SIG-M5 treated with dmso at 0.1 percent for 504 hours (cell line): Measurements from ENCODE around the gene DCANP1.
A peak's percentile ranks its signal among the peaks of the same experiment; 100 is the strongest.

Source experiments
- DNase-seq: peaks from one replicate; lab custom pipeline; 2025; ENCODE audit not compliant: unreplicated experiment; lab: John Stamatoyannopoulos, UW

DCANP1 gene

GRCh38 chr5:135426102-135427082 is 20.8 kb downstream of the DCANP1 start:
- DNase-seq, result peak; percentile 91

- peak; percentile 92 for DNase-seq
Measured at GRCh38 chr5:135425641-135426040, 21.5 kb downstream of the DCANP1 start.

GRCh38 chr5:135423846-135424168 is 23.3 kb downstream of the DCANP1 start:
- peak; percentile 83 for DNase-seq

- DNase-seq, result peak; percentile 88
Measured at GRCh38 chr5:135423146-135423845, 23.9 kb downstream of the DCANP1 start.

GRCh38 chr5:135422419-135422818 is 24.7 kb downstream of the DCANP1 start:
- DNase-seq, result no peak

- no peak for DNase-seq
Measured at GRCh38 chr5:135417083-135417482, 30.1 kb downstream of the DCANP1 start.

GRCh38 chr5:135405082-135405481 is 42.1 kb downstream of the DCANP1 start:
- no peak for DNase-seq

- DNase-seq, result no peak
Measured at GRCh38 chr5:135402031-135402430, 45.1 kb downstream of the DCANP1 start.

- no peak for DNase-seq
Measured at GRCh38 chr5:135400866-135401265, 46.3 kb downstream of the DCANP1 start.

- no peak for DNase-seq
Measured at GRCh38 chr5:135399794-135400542, 47.2 kb downstream of the DCANP1 start.

- DNase-seq, result peak; percentile 74
Measured at GRCh38 chr5:135398855-135399793, 48.0 kb downstream of the DCANP1 start, which contains the start of gene MACROH2A1. MACROH2A1 (minus strand) TSS chr5:135399231; CDS start chr5:135389093, 10,138 bp downstream.

- peak; percentile 27 for DNase-seq
Measured at GRCh38 chr5:135398160-135398854, 48.8 kb downstream of the DCANP1 start.

- no peak for DNase-seq
Measured at GRCh38 chr5:135397084-135397483, 50.1 kb downstream of the DCANP1 start.

GRCh38 chr5:135396459-135397055 is 50.6 kb downstream of the DCANP1 start:
- DNase-seq, result no peak

GRCh38 chr5:135395866-135396265 is 51.3 kb downstream of the DCANP1 start:
- peak; percentile 13 for DNase-seq

- no peak for DNase-seq
Measured at GRCh38 chr5:135395451-135395850, 51.7 kb downstream of the DCANP1 start.
